RKO (cell line): ENCODE measurements around the gene ERICH6B.
"Not testable (repeated sequence)": the region's sequence is repeated elsewhere in the genome, so short reads cannot be mapped to it uniquely, and the experiment has no call there.

Experiments
- DNase-seq: peaks from one replicate; pipeline ENCODE4 v3.0.0-alpha.2; 2016; ENCODE audit warnings: low spot score

The ERICH6B gene

DNA sequence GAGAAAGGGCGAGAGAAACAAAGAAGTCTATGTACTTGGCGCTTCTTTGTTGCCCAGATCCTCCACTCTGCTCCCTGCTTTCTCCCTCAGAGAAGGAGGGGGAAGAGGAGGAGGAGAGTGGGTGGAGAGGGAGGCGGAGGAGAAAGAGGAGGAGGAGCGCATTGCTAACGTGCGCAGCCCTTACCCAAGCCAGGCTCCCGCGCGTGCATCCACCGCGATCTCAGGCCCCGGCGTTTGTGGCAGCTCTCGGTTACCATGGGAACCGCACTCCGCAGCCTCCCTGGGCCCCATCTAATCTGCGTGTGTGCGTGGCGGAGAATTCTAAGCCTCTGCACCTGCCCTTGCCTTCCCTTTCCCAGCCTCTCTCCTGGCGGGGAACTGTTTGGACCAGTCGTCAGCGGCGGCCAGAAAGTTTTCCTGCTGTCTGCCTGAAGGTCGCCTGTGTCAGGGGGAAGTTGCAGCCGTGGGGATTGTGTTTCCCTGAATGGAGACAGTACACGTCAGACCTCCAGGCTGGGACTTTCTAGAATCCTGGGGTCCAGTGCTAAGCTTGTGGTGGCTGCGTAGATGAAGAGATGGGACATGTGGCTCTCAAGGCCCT, at the start of gene ERICH6B:
Gene ERICH6B, minus strand, starts transcription at position 239 of the 601 bp plus-strand sequence. CDS start 18,734 bp downstream, outside the sequence.
- no peak for DNase-seq

DNA sequence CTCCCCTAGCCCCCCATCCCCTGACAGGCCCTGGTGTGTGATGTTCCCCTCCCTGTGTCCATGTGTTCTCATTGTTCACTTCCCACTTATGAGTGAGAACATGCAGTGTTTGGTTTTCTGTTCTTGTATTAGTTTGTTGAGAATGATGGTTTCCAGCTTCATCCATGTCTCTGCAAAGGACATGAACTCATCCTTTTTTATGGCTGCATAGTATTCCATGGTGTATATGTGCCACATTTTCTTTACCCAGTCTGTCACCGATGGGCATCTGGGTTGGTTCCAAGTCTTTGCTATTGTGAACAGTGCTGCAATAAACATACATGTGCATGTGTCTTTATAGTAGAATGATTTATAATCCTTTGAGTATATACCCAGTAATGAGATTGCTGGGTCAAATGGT, 47.4 kb upstream of the ERICH6B start:
- not testable (repeated sequence) for DNase-seq

DNA sequence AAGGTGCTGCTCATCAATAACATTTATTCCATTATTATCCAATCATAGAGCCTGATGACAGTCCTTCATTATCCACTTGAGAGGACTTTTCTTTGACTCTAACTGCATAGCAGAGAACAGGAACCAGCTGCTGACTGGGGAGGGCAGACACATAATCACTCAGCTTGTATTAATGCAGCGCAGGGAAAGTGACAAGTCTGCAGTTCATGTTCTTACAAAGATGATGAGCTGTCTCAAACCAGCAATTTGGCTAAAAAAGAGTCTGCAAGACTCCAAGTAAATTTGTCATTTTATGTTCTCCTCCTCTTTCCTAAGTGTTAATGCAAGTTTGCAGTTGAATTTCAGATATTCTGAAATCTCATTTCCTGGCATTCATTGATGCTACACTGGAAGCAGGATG, 46.6 kb upstream of the ERICH6B start:
- no peak for DNase-seq

DNA sequence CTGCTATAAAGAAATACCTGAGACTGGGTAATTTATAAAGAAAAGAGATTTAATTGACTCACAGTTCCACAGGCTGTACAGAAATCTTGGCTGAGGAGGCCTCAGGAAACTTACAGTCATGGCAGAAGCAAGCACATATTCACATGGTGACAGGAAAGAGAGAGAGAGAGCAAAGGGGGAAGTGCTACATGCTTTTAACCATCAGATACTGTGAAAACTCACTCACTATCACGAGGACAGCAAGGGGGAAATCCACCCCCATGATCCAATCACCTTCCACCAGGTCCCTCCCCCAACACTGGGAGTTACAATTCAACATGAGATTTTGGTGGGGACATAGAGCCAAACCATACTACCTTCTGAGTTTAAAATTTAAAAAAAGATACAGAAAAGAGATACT, 44.9 kb upstream of the ERICH6B start:
- DNase-seq, result not testable (repeated sequence)

DNA sequence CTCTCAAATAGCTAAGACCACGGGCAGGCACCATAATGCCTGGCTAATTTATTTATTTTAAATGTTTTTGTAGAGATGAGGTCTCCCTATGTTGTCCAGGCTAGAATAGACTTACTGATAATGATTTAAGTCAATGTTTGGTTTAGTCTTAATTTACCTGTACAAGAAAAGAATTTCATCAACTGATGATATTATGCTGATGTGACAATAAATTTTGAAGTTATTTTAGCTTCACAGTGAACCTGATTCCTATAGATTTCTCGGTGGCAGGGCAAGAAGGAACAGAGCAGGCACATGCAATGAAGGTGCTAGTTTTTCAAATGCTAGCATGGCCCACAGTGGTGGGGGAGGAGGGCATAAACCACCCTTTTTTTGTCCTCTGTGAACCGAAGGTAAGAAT, 44.0 kb upstream of the ERICH6B start:
- no peak for DNase-seq

DNA sequence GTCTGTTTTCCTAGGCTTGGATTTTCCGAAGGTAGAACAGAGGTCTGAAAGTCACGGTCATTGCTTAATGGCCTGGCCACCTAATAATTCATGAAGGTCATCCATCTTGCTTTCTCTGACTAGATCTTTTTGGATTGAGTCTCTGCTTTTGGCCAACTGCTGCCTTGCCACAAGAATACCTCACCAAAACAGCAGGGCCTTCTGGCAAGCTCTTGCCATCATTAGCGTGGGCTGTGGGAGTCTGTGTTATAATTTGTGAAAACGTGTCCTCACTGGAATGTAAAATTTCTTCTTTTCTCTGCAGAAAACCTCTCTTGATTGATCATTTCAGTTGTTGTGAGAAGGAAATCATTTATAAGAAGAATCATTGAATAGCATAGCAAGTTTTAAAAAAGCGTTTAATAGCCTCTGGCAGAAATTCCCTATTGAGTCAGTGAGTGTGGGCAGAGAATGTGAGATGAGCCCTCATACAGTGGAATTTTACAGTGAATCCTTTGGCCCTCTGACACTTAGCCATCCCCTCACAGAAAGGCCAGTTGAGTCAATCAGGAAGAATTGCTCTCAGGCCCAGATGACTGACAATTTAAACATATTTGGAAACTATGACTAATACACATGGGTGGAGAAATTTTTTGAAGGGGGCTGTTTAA, 43.2 kb upstream of the ERICH6B start:
- peak; percentile 44 for DNase-seq

DNA sequence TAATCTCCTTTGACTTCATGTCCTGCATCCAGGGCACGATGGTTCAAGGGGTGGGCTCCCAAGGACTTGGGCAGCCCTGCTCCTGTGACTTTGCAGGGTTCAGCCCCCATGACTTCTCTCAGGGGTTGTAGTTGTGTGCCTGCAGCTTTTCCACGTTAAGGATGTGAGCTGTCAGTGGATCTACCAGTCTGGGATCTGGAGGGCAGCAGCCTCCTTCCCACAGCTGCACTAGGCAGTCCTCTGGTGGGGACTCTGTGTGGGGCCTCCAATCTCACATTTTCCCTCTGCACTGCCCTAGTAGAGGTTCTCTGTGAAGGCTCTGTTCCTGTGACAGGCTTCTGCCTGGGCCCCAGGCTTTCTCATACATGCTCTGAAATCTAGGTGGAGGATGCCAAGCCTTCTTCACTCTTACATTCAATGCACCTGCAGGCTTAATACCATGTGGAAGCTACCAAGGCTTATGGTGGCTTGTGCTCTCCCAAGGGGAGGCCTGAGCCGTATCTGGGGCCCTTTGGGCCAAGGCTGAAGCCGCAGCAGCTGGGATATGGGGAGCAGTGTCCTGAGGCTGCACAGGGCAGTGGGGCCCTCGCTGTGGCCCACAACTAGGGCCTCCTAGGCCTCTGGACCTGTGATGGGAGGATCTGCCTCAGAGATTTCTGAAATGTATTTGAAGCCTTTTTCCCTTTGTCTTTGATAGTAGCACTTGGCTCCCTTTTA, 39.3 kb upstream of the ERICH6B start:
- no peak for DNase-seq

DNA sequence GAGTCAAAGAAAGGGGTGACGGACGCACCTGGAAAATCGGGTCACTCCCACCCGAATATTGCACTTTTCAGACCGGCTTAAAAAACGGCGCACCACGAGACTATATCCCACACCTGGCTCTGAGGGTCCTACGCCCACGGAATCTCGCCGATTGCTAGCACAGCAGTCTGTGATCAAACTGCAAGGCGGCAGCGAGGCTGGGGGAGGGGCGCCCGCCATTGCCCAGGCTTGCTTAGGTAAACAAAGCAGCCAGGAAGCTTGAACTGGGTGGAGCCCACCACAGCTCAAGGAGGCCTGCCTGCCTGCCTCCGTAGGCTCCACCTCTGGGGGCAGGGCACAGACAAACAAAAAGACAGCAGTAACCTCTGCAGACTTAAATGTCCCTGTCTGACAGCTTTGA, 29.7 kb upstream of the ERICH6B start:
- DNase-seq, result not testable (repeated sequence)

DNA sequence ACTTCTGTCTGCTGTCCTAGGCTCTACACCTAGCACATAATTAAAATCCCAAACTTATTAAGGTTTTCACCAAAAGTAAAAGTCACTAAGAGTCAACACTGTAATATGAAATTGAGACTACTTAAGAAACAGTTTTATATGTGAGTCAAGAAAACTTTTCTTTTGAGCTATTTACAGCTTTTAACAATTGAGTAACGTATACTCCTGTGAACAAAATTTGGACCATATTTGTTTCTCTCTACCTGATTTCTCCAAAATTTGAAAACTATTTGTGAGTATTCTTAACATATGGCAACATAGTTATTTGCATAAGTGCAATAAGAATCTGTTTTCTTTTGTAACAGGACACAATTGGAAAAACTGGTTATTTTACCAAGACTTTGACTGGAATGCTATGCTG, 26.6 kb upstream of the ERICH6B start:
- not testable (repeated sequence) for DNase-seq

DNA sequence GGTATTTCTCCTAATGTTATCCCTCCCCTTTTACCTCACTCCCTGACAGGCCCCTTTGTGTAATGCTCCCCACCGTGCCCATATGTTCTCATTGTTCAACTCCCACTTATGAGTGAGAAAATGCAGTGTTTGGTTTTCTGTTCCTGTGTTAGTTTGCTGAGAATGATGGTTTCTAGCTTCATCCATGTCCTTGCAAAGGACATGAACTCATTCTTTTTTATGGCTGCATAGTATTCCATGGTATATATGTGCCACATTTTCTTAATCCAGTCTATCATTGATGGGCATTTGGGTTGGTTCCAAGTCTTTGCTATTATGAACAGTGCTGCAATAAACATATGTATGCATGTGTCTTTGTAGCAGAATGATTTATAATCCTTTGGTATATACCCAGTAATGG, 19.8 kb upstream of the ERICH6B start:
- not testable (repeated sequence) for DNase-seq

DNA sequence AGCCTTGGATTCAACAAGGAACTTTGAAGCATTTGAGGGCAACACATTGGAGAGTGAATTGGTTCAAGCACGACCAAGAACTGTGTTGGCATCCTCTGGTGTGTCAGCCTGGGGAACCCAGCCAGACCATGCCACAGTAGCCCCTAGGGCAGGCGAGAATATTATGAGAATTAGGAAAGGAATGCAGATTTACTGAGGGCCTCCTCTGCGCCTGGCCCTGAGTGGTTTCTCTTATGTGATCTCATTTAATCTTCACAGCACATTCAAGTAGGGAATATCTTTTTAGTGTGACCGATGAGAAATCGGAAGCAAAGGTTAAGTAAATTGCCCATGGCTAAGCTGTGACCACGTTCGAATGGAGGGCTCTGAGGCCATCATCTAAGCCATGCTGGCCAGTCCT, 15.3 kb upstream of the ERICH6B start:
- DNase-seq, result no peak

DNA sequence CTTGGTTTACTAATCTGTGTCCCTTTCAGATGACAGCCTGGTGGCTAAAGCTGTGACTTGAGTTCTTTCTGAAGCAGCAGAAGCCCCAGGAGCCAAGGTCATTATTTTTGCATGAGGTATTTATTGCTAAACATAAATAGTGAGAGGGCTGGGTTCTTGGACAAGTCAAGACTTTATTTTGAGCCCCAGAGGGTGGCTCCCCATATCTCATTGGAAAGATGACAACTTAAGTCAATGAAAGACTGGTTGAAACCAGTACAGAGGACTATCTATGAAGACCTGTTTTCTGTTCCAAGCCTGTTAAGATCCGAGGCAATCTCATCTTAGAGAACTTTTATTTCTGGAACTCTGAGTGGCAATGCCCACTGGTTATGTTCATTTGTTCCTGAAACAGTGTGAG, 14.4 kb upstream of the ERICH6B start:
- no peak for DNase-seq

DNA sequence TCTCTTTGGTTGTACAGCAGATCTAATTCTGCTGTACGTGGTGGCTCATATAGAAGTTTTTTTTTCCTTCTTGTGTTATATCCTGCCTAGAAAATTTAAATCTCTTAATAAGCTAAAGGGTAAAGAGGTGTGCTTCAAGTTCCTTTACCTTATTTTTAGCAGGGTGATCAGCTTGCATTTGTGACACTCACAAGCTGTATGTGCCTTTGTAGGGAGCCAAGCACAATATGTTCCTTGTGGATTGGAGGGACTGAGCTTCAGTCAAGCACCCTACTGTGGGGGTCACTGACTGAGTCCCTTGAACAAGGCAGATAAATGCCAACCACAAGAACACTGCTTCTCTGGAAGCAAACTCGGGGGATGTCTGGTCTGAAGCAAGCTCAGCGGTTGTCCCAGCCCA, 12.6 kb upstream of the ERICH6B start:
- no peak for DNase-seq

DNA sequence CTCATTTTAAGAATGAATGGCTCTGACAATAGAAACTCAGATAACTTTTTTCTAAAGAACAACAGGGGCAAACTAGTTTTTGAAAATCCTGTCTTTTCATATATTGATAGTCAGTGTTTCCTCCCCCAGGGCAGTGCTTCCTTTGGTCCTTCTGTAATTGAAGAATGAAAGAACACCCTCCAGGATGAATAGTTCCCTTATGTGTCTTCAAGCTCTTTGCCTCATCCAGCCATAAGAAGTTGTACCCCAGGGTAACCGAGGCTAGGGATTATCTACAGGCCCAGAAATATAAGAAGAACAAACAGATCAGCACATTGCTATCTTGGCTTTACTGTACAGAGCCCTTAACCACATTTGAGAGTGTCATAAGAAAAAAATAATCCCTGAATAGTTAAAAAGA, 12.1 kb upstream of the ERICH6B start:
- no peak for DNase-seq

DNA sequence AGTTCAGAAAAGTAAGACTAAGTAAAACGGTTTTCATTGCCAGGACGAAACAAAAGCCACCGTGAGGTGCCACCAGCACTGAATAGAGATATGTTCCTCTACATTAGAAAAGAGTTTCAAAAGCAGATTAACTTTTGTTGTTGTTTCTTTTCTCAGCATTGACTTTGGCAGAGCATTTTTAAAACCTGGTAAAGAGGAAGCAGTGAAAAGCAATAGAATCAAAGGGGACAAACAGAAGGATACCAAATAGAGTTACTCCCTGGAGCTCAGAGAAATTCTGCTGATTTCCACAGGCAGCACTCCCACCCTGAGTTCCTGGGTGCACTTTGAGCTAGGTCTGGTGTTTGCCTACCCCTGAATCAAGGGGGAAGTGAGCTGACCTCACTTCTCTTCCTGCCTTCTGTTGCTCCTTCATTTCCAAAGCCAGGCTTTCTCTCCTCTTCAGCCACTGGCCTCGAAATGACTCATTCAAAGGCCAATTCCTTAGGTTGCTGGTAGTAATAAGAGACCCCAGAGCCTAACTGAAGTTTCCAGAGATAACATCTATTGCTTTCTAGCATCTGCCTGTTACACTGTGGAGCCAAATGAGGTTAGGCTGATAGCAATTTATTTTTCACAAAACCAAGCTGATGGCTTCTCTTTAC, 11.3 kb upstream of the ERICH6B start:
- no peak for DNase-seq

DNA sequence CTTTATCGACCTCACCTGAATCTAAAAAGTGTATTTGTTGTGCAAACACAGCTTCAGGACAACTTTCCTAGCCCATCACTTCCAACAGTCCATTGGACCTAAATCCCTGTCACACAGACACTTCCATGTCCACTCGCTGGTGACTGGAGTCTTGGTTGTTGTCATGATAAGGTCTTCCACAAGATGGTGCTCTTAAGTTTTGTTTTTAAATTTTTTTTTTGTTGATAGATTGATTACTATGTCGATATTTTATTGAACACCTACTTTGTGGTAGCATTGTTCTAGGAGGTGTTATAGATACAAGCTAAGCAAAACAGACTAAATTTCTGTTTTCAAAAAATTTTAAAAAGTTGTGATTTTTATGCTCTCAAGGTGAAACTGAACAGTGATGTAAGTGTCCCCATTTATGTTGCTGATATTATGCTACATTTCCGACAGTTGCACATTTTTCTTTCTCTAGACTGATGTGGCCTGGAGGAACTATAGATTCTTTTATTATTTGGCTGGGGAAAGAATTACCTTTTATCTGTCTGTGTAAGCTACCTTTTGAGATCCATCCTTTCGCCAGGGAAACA, 8.1 kb upstream of the ERICH6B start:
- peak; percentile 10 for DNase-seq

DNA sequence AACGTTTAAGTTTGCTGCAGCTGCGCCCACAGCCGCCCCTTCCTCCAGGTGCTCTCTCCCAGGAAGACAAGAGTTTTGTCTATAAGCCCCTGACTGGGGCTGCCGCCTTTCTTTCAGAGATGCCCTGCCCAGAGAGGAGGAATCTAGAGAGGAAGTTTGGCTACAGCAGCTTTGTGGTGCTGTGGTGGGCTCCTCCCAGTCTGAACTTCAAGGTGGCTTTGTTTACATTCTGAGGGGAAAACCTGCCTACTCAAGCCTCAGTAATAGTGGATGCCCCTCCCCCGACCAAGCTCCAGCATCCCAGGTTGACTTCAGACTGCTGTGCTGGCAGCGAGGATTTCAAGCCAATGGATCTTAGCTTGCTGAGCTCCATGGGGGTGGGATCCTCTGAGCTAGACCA, 6.4 kb upstream of the ERICH6B start:
- no peak for DNase-seq

DNA sequence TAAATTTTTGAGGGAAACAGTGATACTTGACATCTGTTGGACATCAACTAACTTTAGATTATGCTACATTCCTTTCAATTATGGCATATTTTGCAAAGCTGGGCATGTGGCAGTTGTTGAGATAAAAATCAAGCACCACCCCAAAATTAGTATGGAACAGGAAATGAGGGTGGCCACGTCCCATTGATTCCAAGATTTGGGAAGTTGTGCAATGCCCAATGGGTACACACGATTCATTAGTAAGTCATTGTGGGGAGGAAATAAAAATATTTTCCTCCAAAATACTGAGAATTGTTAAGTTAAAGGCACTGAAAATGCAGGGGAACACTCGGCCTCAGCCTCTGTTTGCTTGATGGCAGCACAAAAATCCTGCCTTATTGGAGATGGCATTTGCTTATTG, 7.6 kb downstream of the ERICH6B start:
- DNase-seq, result no peak

DNA sequence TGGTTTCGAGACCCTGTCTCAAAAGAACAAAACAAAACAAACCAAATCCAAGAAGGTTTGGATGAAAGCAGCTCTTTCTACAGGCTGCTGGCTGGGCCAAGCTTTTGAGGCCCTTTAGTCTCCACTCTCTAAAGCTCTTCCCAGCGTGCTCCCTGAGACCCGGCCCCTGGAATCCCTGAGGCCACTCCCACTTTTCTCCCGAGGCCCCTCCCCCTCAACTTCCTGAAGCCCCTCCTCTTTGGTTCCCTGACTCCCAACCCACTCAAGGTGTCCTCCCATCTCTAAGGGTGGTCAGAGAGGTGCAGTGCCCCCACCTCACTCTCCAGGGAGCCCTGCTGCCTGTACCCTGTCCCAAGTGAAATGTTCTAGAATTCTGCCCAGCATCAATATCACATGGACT, 10.6 kb downstream of the ERICH6B start:
- DNase-seq, result no peak

DNA sequence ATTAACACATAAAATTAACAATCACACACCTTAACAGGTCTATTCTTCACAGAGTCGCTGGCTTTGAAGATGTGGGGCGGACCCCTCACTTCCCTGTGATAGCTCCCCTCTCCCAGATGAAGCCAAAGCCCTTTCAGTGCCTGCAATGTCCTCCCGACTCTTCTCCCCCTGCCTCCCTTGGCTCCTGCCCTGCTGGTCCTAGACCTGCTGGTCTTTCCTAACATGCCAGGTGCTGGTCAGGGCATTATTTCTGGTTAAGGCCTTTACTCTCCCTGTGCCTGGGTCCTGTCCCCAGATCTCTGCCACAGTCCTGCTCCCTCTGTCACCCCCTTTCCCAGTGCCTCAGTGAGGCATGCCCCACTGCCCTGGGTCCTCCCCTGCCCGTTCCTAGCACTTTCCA, 12.2 kb downstream of the ERICH6B start:
- DNase-seq, result no peak

DNA sequence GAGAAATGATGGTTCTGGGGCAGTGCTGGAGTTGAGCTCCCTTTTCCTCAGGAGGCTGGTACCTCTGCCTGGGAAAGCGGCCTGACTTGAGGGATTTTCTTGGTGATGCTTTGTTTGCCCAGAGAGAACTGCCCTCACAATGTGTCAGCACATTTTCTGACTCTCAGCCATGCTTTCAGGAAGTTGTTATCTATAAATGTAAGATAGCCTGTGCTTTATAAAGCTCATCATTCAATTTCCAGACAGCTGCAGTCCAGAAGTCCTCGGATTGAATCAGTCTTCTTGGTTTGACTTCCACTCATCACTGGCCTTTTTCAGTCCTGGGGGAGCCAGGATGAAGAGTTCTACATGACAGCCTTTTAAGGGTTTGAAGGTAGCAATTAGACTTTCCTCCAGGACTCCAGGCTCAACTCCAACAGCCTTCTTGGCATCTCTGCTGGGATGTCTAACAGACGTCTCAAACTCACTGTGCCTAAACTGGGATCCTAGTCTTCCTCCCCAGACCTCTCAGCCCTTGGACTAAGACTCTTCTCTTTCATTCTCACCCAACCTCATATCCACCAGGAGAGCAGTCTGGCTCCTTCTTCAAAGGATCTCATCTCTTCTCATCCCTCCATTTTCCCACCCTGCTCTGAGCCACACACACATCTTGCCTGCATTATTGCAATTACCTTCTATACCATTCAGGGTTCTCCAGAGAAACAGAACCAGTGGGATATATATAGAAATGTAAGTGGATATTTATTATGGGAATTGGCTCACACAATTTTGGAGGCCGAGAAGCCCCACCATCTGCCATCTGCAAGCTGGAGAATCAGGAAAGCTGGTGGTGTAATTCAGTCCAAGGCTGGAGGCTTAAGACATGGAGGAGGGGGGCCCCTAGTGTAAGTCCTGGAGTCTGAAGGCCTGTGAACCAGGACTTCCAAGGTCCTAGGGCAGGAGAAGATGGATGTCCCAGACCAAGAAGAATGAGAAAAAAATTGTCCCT, 13.1 kb downstream of the ERICH6B start:
- no peak for DNase-seq
